ENCODE data around the gene PPP1R16B.
A peak's percentile ranks its signal among the peaks of the same experiment; 100 is the strongest.
"Not testable (repeated sequence)": the region's sequence is repeated elsewhere in the genome, so short reads cannot be mapped to it uniquely, and the experiment has no call there.

PPP1R16B gene

DNA sequence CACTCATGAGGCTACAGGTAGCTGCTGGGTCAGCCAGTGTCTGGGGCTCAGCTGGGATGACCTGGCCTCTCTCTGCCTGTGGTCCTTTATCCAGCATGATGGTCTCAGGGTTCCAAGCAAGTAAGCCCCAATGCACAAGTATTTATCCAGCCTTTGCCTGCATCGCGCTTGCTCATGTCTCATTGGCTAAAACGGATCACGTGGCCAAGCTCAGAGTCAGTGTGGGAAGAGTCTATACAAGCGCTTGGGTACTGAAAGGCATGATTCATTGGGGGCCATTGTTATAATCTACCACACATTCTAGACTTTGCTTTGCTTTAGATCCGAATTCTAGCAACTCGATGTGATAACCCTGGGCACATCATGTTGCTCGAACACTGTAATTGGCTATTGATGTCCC is 48.3 kb downstream of the PPP1R16B start:
- DNase-seq (ENCODE audit: low spot score), result no peak

DNA sequence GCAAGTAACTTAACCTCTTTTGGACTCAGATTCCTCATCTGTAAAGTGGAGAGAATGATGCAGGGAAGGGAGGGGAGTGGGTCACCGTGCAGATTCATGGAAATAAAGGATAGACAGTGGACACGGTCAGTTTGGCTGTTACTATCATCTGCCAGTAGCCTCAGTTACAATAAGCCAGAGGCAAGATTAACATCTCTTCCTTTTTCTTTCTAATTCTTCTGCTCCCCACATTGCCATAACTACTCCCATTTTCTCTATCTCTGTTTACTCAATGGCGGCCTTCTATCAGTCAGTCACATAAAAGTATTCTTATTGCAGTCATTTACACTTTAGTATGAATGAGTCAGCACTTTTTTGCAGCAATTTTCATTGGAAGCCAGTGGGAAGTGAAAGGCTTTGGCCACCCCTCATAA is 49.2 kb downstream of the PPP1R16B start:
- no peak for DNase-seq (ENCODE audit: low spot score)

- DNase-seq (ENCODE audit: low spot score), result no peak
Measured at GRCh38 chr20:38855356-38855755, 49.9 kb downstream of the PPP1R16B start.

- no peak for DNase-seq (ENCODE audit: low spot score)
Measured at GRCh38 chr20:38856570-38856969, 51.1 kb downstream of the PPP1R16B start.

- no peak for DNase-seq (ENCODE audit: low spot score)
Measured at GRCh38 chr20:38857703-38858102, 52.2 kb downstream of the PPP1R16B start.

DNA sequence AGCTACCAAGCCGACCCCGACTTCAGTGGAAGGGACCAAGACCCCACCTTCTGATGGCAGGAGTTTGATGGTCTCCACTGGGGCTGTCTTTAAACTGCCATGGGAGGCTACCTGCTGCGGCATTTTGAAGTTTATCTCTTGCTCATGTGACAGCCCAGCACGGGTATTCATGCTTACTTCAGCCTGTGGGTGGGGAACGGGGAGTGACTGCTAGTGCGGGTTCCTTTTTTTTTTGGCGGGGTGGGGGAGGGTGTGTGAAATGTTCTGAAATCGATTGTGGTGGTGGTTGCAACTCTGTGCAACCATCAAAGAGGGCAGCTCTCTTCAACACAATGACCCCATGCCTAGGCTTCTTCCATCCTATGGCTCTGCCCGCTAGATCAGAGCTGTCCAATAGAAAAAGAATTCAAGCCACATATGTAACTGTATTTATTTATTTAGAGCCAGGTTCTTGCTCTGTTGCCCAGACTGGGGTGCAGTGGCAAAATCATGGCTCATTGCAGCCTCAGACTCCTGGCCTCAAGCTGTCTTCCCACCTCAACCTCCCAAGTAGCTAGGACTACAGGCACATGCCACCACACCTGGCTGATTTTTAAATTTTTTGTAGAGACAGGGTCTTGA is 53.7 kb downstream of the PPP1R16B start:
- DNase-seq (ENCODE audit: low spot score), result no peak

GRCh38 chr20:38859857-38860256 is 54.4 kb downstream of the PPP1R16B start:
- not testable (repeated sequence) for DNase-seq (ENCODE audit: low spot score)

DNA sequence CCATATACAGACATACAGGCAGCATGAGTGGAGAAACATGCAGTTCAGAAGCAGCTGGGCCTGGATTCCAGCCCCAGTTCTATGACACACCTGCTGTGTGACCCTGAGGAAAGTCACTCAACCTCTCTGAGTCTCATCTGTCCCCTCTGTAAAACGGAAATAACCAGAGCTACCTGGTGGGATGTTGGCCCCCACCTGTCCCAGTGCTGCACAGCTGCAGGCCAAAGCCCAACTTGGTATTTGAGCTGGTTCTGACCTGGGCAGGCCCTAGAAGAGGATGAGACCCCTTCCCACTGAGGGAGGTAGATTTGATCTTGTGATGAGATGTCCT is 55.5 kb downstream of the PPP1R16B start:
- no peak for DNase-seq (ENCODE audit: low spot score)

- DNase-seq (ENCODE audit: low spot score), result no peak
Measured at GRCh38 chr20:38862226-38862625, 56.7 kb downstream of the PPP1R16B start.

DNA sequence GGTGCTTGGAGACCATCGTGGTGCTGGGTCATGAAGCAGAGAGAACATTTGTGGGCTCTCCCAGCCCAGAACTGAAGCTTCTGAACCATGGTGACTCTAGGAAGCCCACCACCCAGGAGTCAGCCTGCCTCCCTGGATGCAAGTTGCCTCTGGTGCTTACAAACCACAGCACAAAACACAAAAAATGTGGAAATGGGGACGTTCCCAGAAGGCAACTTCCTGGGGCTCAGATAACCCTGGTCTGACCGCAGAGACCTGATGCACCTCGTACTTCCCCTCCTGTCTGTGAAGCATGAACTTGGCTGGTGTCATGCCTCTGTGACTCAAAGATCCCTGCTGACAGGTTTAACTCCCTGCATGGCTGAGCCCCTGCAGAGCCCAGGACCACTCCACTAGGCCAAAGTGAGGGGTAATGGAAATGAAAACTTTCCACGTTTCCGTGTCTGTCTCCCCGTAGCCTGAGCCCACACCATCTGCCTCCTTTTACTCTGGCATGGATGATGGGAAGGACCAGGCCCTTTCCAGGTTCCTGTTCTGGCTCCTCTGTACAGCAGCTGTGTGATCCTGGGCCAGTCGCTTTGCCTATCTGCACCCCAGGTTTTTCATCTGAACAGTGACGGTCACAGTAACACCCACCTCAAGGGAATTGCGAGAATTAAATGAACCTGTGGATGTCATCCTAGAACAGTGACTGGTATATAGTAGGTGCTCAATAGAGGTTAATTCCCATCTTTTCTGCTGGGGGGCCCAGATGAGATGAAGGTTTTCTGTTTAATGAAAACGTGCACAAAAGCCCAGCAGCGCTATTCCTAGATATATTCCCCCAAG is 57.7 kb downstream of the PPP1R16B start:
- DNase-seq (ENCODE audit: low spot score), result no peak

GRCh38 chr20:38864662-38865061 is 59.2 kb downstream of the PPP1R16B start:
- DNase-seq (ENCODE audit: low spot score), result peak; percentile 30

DNA sequence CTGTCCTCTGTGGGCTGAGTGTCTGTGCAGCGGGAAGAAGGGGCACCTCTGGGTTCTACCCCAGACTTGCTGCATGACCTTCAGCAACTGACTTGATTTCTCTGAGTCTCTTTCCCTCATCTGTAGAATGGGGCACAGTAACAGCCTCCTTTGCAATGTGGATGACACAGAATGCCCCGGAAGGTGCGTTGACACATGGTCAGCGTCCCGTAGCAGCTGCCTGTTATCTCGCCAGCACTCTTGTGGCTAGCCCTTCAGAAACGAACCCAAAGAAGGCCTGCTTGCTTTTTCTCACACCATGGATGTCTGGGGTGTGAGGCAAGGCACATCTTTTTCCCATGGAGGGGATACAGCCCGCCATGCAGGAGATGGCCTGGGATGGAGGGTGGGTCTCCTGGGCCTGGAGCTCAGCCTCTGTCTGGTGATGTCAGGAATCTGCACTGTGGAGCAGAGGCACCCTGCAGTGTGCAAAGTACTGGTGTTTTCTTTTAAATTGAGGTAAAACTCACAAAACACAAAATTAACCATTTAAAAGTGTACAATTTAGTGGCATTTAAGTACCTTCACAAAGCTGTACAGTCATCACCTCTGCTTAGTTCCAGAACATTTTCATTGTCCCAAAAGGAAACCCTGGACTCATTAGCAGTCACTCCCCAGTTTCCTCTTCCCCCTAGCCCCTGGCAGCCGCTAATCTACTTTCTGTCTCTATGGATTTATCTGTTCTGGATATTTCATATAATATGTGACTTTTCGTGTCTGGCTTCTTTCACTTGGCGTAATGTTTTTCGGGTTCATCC is 61.0 kb downstream of the PPP1R16B start:
- DNase-seq (ENCODE audit: low spot score), result no peak

- DNase-seq (ENCODE audit: low spot score), result no peak
Measured at GRCh38 chr20:38867062-38867359, 61.5 kb downstream of the PPP1R16B start.

GRCh38 chr20:38870733-38871559 is 65.4 kb downstream of the PPP1R16B start:
- no peak for DNase-seq (ENCODE audit: low spot score)

DNA sequence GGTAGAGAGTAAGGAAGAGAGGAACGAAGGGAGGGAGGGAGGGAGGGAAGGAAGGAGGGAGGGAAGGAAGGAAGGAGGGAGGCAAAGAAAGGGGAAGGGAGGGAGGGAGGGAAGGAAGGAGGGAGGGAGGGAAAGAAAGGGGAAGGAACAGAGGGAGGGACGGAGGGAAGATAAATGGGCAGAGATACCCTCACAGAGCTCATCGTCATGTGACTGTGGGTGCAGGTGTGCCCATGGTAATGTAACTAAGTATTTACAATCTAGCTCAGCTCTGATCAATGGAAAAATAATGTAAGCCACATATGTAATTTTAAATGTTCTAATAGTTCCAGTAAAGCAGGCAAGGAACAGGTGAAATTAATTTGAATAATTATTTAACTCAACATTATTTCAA is 66.1 kb downstream of the PPP1R16B start:
- no peak for DNase-seq (ENCODE audit: low spot score)

GRCh38 chr20:38872036-38872435 is 66.5 kb downstream of the PPP1R16B start:
- no peak for DNase-seq (ENCODE audit: low spot score)

GRCh38 chr20:38872491-38873049 is 67.1 kb downstream of the PPP1R16B start:
- DNase-seq (ENCODE audit: low spot score), result no peak

GRCh38 chr20:38873050-38873581 is 67.6 kb downstream of the PPP1R16B start:
- no peak for DNase-seq (ENCODE audit: low spot score)

DNA sequence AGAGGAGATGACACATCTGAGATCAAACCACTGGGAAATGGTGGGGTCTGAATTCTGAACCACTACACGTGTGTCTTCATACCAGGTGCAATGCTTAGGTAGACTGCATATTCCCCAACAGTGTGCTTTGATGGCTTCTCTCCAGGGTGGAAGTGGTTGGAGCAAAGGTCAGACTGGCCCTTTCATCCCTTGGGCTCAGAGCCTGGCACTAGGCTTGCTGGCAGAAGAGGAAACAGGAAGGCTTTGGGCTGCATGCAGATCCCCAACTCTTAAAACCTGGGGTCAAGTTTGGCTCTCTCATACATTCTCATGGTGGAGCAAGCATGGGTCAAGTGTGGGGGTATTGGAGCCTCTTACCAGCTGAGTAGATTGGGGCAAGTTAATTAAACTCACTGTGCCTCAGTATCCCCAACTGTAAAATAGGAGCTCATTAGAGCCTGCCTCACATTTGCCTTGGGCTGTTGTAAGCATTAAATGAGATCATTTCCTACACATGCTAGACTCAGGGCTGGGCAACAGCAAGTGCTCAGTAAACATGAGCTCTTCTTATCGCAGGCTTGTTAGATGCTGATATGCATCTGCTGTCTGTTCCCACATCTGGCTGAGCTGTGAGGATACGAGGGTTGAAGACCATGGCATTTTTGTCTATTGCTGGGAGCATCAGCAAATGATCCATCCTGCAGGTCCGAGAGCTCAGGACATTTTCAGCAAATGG is 69.1 kb downstream of the PPP1R16B start:
- DNase-seq (ENCODE audit: low spot score), result no peak

DNA sequence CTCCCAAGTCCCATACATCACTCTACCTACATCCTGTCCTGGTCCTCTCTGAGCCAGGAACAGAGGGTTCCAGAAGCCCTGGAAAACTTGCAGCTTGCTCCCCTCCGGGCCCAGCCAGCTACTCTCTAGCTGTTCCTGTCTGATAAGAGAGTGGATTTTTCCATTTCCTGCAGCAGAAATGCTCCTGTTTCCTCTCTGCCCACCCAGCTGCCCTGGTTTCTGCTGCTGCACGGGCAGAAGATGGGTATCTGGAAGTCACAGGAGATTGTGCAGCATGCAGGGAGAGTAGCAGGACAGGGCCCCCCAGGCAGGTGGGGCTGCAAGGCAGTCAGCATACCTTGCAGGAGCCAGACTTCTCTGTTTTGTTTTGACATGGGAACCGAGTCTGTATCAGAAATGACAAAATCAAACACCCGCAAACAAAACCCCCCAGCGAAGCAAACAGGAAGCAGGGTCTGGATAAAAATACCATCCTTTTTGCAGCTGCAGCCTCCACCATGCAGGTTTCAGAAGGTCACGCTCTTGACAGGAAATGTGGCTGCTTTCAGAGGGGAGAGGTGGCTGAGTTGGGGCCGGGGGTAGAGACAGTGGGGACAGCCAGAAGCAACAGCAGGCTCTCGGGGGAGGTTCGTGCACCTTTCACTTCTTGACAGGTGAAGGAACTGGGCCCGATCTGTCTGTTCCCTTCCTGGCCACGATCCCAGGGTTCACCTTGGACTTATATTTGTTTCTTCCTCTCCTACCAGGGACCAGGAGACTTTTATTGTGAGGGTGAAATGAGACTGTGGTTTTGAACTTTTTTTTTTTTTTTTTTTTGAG is 69.9 kb downstream of the PPP1R16B start:
- DNase-seq (ENCODE audit: low spot score), result peak; percentile 68

Measured in cerebellar cortex (tissue), 1 donor.